ENCODE measurements around the gene IL1RAP. TPM values are rescaled to one million over a fixed set of nuclear protein-coding genes. Genes with fewer than 3 reads are reported as not detected.

Gene IL1RAP
- total RNA-seq, 4 donors from 2014 or later = 30.7 to 44.5 (median 32.1) TPM

GRCh38 chr3:190706582-190706981 is 192.7 kb downstream of the IL1RAP start:
- Histone ChIP-seq H3K27ac (no peak overlapping the region), H3K9me3 (no peaks in the 10 kb centered on the region), H3K4me1 (peaks cover 0 to 9% (median 0%) of the 10 kb centered on the region in 3 donors), H3K36me3 (no peaks in the 10 kb centered on the region), H3K4me3 (no peak overlapping the region), H3K27me3 (no peaks in the 10 kb centered on the region)
- no peak for DNase-seq
- intact Hi-C loops (cut with DNase I) = no loop called here
- WGBS, 2 donors = 45 to 50% methylated on average over 3 of the region's 3 CpGs
- TF ChIP-seq, protein P1, sequence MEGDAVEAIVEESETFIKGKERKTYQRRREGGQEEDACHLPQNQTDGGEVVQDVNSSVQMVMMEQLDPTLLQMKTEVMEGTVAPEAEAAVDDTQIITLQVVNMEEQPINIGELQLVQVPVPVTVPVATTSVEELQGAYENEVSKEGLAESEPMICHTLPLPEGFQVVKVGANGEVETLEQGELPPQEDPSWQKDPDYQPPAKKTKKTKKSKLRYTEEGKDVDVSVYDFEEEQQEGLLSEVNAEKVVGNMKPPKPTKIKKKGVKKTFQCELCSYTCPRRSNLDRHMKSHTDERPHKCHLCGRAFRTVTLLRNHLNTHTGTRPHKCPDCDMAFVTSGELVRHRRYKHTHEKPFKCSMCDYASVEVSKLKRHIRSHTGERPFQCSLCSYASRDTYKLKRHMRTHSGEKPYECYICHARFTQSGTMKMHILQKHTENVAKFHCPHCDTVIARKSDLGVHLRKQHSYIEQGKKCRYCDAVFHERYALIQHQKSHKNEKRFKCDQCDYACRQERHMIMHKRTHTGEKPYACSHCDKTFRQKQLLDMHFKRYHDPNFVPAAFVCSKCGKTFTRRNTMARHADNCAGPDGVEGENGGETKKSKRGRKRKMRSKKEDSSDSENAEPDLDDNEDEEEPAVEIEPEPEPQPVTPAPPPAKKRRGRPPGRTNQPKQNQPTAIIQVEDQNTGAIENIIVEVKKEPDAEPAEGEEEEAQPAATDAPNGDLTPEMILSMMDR (IDR thresholded peaks at IDR 0.05) = no peak
- no peak for TF ChIP-seq POLR2A (IDR thresholded peaks at IDR 0.05)

Other genes with a start within 250 kb of the IL1RAP start
- gene CLDN1, start 191.6 kb upstream of the IL1RAP start, total RNA-seq = 10 to 100 TPM; 34.8 to 59.6 (median 45.4) TPM
- gene CLDN16, start 125.9 kb upstream of the IL1RAP start, total RNA-seq = under 1 TPM in 2 of 4 donors, not detected in 2; 0.38 to 0.64 TPM
- not detected for gene TMEM207, start 64.2 kb upstream of the IL1RAP start, total RNA-seq